Right lung (tissue), 5 donors: ENCODE results near the gene MXRA7. TPM values are rescaled to one million over a fixed set of nuclear protein-coding genes. Genes with fewer than 3 reads are reported as not detected.

ENCODE experiments used
- DNase-seq, 2 donors: peaks; one replicate each; pipeline ENCODE4 v3.0.0-alpha.2; 2013
- polyA plus RNA-seq, 5 donors: library from polyadenylated mRNA; unstranded; fragments of 120-200 nt; gene quantifications; one replicate each; pipeline versions ENCODE4 v1.2.1 to v1.2.3, GENCODE V29; 2013; ENCODE audit warnings: inconsistent platforms in 1 of 5, low replicate concordance in 1 of 5; ENCODE audit not compliant: insufficient read length in 5 of 5, insufficient read depth in 1 of 5

Gene MXRA7
- polyA plus RNA-seq, 5 donors, result 74.3 to 110 (median 96.2) TPM

DNA sequence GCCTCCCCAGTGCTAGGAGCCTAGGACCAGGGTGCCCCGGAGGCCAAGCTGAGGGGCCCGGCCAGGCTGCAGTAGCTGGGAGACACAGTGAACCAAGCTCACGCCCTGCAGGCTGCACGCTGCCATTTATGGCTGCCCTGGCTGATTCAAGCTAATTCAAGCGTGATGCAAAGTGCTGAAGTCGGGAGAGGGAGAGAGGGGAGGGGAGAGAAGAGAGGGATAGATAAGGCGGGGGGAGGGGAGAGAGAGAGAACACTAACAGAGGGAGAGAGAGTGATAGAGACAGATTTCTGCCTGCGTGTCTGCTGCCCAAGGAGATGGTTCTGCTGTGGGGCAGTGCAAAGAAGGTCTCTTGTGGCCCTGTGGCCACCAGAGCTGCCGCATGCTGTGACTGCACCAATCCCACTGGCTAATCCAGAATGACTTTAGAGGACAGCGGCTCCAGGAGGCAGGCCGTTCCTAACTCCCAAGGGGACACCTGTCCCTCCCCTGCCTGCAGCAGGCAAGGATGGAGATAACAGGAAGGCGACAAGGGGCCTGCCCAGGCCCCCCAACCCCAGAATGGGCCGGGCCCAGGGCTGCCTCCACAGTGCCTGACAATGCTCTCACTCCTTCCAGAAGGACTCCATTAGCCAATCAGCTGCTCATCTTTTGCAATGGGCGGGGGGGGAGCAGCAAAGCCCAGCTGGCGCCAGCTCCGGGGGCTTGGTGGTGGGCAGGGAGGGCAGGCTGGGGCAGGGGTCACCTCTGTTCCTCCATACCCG, 12.9 kb downstream of the MXRA7 start:
- no peak for DNase-seq

DNA sequence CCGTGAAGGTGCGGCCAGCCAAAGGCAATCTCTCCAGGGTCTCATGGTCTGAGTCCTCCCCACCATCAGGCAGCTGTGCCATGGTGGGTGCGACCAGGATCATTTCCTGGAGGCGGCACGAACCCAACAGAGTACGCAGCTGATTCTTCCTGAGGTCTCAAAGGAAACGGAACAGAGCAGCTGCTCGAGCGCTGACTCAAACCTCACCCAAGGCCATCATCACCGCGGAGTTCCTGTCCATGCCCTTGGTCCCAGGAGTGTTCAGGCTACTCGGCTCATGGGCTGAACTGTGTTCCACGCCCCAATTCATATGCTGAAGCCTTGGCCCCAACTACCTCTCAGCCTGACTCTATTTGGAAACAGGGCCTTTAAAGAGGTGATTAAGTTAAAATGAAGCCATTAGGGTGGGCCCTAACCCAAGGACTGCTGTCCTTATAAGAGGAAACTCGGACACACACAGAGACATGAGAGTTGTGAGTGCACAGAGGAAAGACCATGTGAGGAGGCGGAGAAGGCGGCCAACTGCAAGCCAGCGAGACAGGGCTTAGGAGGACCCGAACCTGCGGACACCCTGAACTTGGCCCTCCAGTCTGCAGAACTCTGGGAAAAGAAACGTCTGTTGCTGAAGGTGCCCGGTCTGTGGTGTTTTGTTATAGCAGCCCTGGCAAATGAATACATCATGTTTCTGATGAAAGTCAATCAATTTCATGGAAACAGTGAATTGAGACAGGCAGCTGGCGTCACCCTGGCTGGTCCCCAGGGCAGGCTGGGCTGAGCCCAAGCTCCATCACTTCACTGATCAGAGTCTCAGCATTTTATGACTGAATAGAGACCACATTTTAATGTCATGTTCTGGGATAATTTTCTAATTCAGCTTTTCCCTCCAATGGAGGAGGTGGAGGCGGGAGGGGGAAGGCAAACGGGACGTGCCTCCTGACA, 13.7 kb downstream of the MXRA7 start:
- DNase-seq, result no peak

DNA sequence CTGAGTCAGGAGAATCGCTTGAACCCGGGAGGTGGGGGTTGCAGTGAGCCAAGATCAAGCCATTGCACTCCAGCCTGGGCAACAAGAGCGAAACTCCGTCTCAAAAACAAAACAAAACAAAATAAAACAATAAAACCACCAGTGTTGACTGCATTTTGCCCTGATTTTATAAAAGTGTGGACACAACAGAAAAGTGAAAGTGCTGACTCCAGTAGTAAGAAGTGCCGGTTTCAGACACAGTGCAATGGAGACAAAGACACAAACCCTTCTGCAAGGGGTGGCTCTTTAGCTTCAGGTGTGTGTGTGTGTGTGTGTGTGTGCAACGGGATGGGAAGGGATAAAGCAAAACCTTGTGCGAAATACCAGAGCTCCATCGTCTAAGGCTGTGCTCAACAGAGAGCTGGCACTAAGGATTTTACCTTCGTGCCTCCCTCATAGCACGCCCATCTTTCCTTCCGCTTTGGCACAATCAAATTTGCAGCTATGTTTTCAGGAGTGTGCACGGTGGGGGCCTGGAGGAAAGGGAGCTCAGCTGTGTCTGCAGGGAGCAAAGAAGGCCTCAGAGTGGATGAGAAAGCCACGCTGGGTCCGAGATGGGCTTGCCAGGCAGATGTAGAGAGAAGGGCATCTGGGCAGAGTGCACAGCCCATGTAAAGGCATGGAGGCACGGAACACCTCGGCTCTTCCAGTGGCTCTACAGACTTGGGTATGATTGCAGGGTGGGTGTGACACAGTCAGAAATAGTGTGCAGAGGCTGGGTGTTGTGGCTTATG, 15.5 kb downstream of the MXRA7 start:
- no peak for DNase-seq

DNA sequence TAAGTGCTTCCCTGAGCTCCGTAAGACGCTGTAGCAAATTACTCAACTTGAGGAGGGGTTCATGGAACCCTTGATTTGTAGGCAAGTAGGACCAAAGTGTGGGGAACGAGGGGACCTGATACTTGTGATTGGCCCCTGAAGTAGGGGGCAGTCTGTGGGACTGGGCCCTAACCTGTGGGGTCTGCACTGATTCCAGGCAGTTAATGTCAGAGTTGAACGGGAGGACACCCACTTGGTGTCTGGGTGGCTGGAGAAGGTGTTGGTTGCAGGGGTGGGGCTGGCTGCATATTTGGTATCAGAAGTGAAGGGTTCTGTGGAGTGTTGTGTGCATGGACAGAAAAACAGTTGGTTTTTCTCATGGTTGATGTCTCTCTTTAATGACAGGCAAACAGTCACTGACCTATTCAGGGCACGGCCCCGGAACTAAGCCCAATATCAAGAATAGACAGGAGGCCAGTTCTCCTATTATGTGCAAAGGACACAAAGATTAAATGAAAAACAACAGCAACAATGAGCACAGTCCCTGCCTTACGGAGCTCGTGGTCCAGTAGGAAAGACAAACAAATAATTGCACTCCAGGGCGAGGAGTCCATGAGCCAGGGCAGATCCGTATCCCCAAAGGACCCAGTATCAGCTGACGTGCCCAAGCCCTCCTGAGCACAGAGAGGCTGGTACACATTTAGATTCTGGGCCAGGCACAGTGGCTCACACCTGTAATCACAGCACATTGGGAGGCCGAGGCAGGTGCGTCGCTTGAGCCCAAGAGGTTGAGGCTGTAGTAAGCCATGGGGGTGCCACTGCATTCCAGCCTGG, 19.2 kb downstream of the MXRA7 start:
- no peak for DNase-seq

DNA sequence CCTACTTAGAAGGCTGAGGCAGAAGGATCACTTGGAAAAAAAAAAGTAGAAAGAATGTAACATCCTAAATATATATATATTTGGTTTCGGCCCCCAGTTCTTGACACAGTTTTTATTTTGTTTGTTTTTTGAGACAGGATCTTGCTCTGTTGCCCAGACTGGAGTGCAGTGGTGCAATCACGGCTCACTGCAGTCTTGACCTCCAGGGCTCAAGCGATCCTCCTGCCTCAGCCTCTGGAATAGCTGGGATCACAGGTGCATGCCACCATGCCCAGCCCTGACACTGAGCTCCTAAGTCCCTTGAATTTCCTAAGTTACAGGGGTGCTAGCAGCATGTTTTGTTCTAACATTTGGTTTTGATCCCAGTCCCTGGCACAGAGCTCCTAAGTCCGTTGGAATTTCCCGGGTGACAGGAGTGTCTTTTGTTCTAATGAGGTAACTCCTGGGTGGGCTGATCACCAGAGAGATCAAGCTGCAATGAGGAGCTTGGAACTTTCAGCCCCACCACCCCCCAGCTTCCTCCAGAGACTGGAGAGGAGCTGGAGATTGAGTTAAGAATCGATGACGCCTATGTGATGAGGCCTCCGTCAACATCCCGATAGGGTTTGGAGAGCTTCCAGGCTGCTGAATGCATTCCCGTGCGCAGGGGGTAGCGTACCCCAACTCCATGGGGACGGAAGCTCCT, 20.0 kb downstream of the MXRA7 start:
- DNase-seq, result no peak

DNA sequence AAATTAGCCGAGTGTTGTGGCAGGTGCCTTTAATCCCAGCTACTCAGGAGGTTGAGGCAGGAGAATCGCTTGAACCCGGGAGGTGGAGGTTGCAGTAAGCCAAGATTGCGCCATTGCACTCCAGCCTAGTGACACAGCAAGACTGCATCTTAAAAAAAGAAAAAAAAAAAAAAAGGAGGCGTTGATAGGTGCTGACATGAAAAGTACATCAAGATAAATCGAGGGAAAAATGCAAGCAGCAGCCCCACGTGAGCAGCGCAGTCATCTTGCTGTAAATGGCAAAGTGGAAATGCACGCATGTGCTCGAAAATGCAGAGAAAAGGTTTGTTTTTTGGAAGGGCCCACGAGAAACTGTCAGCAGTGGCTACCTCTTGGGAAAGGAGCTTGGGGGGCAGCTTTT, 20.9 kb downstream of the MXRA7 start:
- no peak for DNase-seq

DNA sequence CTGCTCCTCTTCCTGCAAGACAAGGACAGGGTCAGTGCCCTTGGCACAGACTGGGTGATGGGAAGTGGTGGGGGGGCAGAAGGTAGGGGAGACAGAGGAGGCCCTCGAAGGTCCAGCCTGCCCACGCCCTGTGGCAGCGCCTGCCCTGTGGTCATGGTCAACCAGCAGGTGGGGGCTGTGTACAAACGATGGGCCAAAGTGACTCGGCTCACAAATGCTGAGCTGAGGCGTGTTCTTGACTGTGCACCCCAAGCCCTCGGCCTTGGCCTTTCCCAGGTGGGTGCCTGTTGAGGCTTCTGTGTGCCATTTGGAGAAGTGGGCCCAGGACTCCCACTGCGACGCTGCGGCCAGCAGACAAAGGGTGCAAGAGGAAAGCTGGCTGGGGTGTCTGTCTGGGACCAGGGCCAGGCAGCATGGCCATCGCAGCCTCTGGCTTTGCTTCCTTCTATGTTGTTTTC, 22.6 kb downstream of the MXRA7 start:
- no peak for DNase-seq

DNA sequence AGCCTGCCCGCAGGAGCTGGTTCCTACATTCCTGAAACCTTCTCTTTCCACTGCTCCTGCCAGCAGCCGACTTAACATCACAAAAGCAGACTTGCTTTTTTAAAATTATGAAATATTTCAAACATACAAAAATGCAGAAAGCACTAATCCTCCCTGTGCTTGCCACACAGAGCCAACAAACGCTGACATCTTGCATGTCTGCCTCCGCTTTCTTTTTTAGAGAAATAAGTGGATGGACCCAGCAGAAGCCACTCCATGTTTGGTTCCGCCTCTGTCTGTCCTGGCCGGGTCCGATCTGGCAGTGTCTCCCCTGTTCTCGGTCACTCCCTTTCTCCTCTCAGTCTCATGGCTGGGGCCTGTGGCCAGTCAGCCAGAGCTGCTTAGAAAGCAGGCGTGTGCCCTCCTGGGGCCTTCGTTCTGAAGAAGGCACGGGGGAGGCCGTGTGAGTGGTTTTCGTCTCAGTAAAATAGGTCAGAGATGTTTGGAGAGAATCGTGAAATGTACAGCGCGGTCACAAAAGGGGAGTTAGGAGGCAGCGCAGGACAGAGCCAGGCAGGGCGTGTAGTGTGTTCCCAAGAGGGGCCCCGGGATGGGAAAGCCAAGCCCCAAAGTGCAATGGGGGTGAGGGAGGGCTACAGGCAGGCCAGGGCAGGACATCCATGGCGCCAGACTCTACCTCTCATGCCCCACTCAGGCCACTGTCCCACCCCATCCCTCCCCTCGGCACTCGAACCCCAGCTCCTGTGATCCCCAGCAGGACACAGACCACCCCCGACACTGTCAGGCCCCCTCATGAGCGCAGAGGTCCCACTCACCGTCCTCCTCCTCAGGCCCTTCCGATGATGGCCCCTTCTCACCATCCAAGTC, 23.2 kb downstream of the MXRA7 start:
- no peak for DNase-seq

DNA sequence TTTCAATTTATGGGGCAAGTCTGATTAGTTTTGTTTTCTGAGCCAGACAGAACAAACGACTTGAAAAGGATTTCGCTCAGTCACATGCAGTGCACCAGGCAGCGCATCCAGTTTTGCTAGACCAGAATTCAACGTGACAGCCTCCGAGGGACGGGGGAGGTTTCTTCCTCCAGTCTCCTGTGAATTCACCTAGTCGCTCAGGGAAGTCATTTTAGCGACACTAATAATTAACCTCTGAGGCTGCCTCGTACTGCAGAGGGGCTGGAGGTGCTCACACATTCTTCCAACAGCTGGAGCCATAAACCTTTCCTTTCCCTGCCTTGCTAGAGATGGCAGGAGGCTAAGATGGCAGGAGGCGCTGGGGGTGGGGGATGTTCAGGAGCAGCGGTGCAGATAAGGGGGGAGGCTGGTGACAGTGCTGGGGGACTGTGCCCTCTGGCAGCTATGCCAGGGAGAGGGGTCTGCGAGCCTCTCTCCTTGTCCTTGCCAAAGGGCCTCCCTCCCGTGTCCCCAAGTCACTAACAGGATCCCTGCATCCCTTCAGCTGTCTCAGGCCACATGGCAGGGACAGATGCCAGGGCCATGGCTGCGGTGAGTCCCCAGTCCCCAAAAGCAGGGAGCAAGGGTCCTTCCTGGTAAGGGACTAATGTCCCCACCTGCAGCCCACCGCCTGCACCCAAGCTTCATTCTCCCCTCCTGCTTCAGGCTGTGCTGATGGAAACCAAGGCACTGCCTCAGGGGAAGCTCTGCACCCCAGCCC, 24.0 kb downstream of the MXRA7 start:
- no peak for DNase-seq

DNA sequence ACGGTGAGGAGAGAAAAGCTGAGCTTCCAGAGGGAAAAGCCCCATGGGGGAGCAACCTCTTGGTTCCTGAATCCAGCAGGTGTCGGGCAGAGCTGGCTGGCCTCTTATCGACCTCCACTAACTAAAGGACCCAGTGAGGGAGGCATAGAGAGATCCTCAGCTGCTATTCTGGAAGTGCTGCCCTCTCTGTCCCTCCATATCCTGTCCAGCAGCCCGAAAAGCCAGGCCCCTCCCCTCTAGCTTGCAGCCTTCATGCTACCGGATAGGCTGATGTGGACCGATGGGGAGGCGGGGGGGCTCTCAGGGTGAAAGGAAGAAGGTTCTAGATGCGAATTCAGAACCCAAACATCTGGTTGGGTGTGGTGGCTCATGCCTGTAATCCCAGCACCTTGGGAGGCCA, 24.9 kb downstream of the MXRA7 start:
- DNase-seq, result no peak

DNA sequence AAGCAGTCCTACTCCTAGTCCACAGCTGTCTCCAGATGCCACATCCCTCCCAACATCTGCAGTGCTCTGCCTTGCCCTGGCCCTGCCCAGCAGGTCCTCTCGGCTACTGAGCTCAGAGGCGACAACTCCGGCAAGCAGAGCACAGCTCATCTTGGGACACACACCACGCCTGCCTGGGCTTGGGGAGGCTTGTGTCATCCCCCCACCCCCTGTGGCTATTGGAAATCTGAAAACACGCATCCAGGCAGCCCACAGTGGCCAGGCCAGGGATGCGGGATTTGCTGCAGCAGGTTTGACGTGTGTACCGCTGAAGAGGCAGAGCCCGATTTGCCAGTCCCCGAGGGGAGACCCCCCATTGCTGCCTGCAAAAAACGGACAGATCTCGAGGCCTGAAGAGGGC, 25.4 kb downstream of the MXRA7 start:
- DNase-seq, result no peak

DNA sequence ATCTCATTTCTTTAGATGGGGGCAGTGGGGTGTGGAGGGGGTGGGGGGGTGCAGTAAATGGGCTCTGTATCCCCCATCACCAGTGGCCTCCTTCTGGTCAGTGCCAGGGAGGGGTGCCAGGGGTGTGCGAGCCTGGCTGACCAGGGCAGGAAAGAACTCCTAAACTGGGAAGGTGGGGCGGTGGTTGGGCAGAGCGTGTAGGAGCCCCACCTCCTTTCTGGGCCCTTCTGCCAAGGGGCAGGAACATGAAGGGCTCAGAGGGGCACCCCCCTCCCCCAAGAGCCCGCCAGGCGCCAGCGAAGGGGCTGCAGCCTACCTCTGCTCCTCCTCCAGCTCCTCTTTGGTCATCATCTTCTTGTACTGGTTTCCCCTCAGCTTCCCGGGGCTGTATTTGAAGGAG, 26.0 kb downstream of the MXRA7 start:
- DNase-seq, result no peak

DNA sequence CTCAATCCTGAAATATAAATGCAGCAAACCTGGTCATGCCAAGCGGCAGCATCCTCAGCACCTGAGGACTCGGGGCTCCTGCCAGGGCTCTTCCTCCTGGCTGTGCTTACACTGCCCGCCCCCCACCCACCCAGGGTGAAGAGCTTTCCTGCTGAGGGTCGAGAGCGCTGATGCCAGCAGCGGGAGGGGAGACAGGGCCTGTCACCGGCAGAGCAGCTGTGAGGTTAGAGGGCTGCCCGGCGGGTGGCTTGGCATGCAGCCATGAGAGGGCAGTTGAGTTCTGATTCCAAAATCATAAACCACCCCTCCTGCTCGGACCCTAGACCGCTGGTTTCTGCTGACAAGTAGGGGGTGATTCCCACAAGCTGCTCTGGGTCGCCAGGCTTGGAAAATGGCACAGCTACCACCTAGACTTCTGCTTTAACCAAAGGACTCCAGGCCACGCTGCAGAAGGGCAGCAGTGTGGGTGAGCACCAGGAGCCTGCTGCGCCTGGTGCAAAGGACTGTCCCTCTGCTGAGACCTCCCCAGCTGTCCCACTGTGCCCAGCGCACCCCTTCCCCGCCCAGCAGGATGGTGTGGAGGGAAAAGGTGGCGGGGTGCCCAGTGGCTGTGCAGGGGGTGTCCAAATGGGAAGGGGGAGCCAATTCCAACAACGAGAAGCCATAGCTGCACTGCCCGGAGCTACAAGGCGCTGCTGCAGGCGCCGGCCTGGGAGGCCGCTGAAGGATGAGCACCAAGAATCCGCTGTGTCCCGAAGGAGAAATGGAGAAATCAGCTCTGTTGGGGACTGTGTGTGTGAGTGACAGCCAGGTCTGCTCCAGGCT, 26.6 kb downstream of the MXRA7 start:
- DNase-seq, result no peak

DNA sequence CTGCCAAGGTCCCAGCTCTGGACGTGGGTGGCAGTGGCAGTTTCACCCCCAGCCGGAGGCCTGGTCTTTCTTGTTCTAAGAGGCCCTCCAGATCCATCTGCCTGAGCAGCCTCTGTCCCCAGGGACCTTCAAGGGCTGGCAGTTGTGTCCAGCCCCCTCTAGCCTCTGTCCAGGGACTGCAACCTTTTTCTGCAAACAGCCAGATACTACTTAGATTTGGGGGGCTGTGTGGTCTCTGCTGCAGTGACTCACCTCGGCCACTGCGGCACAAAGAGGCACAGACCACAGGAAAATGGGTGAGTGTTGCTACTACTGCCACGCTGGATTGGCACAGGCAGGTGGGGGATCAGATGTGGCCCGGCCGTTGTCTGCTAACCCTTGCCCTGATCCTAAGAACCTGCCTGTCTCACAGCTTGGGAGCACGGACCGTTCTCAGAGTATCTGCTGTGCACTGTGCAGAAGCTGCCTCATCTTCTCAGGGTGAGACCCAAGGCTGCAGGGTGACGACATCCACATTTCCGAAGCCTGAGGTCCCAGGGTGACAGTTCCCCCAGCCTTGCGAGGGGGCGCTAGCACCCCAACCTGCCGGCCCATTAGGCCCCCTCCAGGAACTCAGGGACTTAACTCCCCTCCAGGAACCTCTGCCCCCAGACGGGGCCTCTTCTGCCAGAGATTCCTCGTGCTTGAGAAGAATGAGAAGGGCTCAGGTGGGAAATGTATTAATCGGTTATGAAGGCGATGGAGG, 27.6 kb downstream of the MXRA7 start:
- DNase-seq, result no peak

DNA sequence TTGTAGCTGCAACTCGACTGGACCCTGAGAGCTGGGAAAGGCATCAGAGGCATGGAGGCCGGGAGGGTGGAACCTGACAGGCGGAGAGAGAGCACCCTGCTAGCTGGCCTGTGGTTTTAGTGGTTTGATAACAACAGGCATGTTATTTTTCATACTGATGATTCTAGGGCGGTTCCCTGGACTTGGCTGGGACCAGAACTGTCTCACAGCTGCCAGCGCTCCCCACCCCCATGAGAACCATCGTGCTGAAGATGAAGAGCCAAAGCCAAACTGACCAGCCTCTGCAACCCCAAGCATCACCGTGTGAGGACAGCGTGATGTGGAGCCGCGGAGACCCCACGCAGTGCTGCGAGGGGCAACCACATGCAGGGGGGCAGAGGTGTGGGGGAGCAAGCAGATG, 28.5 kb downstream of the MXRA7 start:
- no peak for DNase-seq

DNA sequence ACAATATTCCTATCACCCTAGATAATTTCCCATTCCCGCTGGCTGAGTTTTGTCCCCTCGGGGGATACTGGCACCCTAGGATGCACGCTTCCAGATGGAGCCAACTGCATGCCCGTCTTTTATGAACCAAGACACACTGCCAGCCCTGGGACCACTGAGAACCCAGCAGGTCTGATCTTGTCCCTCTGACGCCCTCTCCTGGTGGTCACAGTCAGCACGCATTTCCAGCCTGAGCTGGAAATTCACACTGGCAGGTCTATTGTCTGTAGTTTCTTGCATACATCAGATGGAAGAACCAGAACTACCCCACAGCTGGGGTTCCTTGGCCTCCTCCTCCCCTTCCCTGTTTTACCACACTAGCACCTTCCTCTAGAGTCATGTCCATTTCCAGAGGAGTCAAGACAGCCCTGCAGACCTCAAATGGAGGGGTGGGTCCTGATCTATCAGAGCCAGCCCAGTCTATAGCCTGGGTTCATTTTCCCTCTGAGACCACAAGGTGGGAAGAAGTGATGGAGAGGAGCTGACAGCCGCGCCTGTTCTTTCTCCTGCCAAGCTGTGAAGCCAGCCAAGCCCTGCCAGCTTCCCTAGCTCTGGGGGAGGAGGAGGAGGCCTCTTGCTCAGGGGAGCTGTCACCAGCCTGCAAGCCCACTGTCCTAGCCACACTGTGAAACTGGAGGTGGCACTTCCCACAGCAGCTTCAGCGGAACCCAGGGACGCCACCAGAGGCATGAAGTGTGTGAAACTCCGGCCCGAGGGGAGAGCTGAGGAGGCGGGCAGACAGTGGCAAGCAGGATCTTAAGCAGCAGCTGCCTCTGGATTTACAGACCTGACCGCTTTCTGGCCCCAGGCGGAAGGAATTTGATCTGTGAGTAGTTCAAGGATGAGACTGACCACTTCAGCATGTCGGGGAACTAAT, 29.3 kb downstream of the MXRA7 start:
- no peak for DNase-seq
